ENCODE measurements around the gene KCTD2. TPM values are rescaled to one million over a fixed set of nuclear protein-coding genes. Genes with fewer than 3 reads are reported as not detected.

KCTD2 gene
- total and polyA plus RNA-seq, 9 of the 15 experiments (the other 6 are each of a cell fraction or from before 2014, with no cell fraction given) = 1.7 to 32.9 (median 15.8) TPM

DNA sequence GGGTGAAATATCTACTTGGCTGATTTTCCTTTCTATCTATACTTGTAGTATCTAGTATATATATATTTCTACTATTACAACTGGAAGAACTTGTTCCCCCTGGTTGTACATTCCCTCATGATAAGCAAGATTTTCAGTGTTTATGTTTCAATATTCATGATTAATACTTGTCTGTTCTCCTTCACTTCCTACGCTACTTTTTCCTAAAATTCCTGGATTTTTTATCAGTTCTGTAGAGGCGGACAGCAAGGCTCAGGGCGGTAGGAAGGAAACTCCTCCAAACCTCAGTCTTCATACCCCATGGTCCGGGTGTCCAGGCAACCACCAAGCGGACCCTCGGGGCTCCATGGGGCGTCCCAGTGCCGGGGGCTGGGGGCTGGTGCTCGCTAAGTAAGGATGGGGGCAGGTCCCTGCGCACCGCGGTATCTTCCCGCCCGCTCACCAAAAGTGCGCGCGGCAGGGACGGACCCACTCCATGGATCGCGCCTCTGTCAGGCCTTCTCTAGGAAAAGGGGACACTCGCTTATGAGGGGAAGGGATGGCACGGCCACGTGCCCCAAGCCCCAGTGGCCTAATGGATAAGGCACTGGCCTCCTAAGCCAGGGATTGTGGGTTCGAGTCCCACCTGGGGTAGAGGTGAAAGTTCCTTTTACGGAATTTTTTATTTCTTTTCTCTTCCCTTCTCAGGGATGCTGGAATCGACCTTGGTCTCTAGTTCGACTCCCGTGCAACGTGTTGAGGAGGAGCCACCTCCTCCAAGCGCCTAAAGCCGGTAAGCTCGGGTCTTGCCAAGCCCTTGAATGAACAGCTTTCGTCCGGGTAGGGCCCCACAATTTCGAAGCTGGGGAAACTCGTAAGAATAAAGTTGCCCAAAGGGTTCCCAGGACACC is 13.4 kb upstream of the KCTD2 start (continued):
- TF ChIP-seq, protein P1, sequence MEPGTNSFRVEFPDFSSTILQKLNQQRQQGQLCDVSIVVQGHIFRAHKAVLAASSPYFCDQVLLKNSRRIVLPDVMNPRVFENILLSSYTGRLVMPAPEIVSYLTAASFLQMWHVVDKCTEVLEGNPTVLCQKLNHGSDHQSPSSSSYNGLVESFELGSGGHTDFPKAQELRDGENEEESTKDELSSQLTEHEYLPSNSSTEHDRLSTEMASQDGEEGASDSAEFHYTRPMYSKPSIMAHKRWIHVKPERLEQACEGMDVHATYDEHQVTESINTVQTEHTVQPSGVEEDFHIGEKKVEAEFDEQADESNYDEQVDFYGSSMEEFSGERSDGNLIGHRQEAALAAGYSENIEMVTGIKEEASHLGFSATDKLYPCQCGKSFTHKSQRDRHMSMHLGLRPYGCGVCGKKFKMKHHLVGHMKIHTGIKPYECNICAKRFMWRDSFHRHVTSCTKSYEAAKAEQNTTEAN (CRISPR knock-in tag; IDR thresholded peaks at IDR 0.05) = no peak
- TF ChIP-seq ARHGAP35 (IDR thresholded peaks at IDR 0.05; ENCODE audit: partially characterized antibody) (no peak), OTX1 (CRISPR knock-in tag; IDR thresholded peaks at IDR 0.05) (no peak), JUN (IDR thresholded peaks at IDR 0.05; ENCODE audit: borderline replicate concordance, low read depth, low read length) (peak; percentile 63; the same call in 1 of the 2 replicates), JUN (CRISPR knock-in tag; IDR thresholded peaks at IDR 0.05; ENCODE audit: borderline replicate concordance) (no peak), EZH2 (IDR thresholded peaks at IDR 0.05; ENCODE audit: borderline replicate concordance, low read depth, low read length) (no peak), MTA2 (IDR thresholded peaks at IDR 0.05; ENCODE audit: low read depth) (no peak), MTF1 (CRISPR knock-in tag; IDR thresholded peaks at IDR 0.05; ENCODE audit: borderline replicate concordance) (no peak), MCM2 (IDR thresholded peaks at IDR 0.05; ENCODE audit: low read depth) (no peak), CCAR2 (IDR thresholded peaks at IDR 0.05; ENCODE audit: low read depth, low read length) (no peak), ZBTB17 (CRISPR knock-in tag; IDR thresholded peaks at IDR 0.05) (no peak), SREBF1 (IDR thresholded peaks at IDR 0.05; ENCODE audit: borderline replicate concordance, low read depth, low read length) (peak; percentile 75; the same call in 1 of the 2 replicates), MTA3 (IDR thresholded peaks at IDR 0.05; ENCODE audit: borderline replicate concordance) (no peak; the same call in 1 of the 2 replicates), CC2D1A (IDR thresholded peaks at IDR 0.05) (no peak), RCOR1 (IDR thresholded peaks at IDR 0.05; ENCODE audit: borderline replicate concordance in 1 of 2, low read depth in 2 of 2, low read length in 2 of 2) (peak; percentile 1 to 70; a peak in 1 of 4 replicates), RBM34 (IDR thresholded peaks at IDR 0.05; ENCODE audit: borderline replicate concordance, insufficient read depth, low read length) (no peak)
- TF ChIP-seq, protein P2, sequence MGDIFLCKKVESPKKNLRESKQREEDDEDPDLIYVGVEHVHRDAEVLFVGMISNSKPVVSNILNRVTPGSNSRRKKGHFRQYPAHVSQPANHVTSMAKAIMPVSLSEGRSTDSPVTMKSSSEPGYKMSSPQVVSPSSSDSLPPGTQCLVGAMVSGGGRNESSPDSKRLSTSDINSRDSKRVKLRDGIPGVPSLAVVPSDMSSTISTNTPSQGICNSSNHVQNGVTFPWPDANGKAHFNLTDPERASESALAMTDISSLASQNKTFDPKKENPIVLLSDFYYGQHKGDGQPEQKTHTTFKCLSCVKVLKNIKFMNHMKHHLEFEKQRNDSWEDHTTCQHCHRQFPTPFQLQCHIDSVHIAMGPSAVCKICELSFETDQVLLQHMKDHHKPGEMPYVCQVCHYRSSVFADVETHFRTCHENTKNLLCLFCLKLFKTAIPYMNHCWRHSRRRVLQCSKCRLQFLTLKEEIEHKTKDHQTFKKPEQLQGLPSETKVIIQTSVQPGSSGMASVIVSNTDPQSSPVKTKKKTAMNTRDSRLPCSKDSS (IDR thresholded peaks at IDR 0.05; ENCODE audit: low read depth, partially characterized antibody) = no peak
- TF ChIP-seq, protein P3, sequence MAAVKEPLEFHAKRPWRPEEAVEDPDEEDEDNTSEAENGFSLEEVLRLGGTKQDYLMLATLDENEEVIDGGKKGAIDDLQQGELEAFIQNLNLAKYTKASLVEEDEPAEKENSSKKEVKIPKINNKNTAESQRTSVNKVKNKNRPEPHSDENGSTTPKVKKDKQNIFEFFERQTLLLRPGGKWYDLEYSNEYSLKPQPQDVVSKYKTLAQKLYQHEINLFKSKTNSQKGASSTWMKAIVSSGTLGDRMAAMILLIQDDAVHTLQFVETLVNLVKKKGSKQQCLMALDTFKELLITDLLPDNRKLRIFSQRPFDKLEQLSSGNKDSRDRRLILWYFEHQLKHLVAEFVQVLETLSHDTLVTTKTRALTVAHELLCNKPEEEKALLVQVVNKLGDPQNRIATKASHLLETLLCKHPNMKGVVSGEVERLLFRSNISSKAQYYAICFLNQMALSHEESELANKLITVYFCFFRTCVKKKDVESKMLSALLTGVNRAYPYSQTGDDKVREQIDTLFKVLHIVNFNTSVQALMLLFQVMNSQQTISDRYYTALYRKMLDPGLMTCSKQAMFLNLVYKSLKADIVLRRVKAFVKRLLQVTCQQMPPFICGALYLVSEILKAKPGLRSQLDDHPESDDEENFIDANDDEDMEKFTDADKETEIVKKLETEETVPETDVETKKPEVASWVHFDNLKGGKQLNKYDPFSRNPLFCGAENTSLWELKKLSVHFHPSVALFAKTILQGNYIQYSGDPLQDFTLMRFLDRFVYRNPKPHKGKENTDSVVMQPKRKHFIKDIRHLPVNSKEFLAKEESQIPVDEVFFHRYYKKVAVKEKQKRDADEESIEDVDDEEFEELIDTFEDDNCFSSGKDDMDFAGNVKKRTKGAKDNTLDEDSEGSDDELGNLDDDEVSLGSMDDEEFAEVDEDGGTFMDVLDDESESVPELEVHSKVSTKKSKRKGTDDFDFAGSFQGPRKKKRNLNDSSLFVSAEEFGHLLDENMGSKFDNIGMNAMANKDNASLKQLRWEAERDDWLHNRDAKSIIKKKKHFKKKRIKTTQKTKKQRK (IDR thresholded peaks at IDR 0.05; ENCODE audit: borderline replicate concordance, low read depth, low read length) = no peak
- TF ChIP-seq, protein P4, sequence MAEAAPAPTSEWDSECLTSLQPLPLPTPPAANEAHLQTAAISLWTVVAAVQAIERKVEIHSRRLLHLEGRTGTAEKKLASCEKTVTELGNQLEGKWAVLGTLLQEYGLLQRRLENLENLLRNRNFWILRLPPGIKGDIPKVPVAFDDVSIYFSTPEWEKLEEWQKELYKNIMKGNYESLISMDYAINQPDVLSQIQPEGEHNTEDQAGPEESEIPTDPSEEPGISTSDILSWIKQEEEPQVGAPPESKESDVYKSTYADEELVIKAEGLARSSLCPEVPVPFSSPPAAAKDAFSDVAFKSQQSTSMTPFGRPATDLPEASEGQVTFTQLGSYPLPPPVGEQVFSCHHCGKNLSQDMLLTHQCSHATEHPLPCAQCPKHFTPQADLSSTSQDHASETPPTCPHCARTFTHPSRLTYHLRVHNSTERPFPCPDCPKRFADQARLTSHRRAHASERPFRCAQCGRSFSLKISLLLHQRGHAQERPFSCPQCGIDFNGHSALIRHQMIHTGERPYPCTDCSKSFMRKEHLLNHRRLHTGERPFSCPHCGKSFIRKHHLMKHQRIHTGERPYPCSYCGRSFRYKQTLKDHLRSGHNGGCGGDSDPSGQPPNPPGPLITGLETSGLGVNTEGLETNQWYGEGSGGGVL (CRISPR knock-in tag; IDR thresholded peaks at IDR 0.05) = no peak
